Measurements from ENCODE around the gene ATP5PD. TPM values are rescaled to one million over a fixed set of nuclear protein-coding genes. Genes with fewer than 3 reads are reported as not detected.
A peak's percentile ranks its signal among the peaks of the same experiment; 100 is the strongest.

The ATP5PD gene
- total and polyA plus RNA-seq, 2 of the 13 experiments (the other 11 are each of a cell fraction or from before 2014, with no cell fraction given): 158 to 428 TPM

DNA sequence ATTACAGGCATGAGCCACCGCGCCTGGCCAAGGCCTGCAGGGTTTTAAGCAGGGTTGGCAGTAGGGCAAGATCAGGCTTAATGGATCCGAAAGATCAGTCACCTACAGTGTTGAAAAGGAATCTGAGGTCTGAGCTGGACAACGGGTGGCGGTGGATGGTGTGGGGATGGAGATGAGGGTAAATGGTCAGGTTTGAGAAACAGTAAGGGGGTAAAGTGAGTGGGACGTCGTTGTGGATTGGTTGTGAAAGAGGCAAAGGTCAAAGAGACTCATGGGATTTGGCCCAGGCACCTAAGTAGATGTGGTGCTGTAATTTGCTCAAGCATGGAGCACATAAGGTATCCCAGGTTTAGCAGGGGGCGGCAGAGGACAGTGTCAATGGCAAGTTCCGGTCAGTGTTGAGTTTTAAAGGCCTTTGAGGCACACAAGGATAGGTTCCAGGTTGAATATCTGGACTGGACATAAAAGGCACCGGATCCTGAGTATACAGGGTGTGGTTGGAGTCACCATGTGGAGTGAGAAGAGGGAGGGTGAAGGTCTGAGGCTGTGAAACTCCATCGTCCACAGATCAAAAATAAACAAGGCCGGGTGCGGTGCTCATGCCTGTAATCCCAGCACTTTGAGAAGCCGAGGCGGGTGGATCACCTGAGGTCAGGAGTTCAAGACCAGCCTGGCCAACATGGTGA is 39.9 kb upstream of the ATP5PD start (continued):
- TF ChIP-seq, protein P1, sequence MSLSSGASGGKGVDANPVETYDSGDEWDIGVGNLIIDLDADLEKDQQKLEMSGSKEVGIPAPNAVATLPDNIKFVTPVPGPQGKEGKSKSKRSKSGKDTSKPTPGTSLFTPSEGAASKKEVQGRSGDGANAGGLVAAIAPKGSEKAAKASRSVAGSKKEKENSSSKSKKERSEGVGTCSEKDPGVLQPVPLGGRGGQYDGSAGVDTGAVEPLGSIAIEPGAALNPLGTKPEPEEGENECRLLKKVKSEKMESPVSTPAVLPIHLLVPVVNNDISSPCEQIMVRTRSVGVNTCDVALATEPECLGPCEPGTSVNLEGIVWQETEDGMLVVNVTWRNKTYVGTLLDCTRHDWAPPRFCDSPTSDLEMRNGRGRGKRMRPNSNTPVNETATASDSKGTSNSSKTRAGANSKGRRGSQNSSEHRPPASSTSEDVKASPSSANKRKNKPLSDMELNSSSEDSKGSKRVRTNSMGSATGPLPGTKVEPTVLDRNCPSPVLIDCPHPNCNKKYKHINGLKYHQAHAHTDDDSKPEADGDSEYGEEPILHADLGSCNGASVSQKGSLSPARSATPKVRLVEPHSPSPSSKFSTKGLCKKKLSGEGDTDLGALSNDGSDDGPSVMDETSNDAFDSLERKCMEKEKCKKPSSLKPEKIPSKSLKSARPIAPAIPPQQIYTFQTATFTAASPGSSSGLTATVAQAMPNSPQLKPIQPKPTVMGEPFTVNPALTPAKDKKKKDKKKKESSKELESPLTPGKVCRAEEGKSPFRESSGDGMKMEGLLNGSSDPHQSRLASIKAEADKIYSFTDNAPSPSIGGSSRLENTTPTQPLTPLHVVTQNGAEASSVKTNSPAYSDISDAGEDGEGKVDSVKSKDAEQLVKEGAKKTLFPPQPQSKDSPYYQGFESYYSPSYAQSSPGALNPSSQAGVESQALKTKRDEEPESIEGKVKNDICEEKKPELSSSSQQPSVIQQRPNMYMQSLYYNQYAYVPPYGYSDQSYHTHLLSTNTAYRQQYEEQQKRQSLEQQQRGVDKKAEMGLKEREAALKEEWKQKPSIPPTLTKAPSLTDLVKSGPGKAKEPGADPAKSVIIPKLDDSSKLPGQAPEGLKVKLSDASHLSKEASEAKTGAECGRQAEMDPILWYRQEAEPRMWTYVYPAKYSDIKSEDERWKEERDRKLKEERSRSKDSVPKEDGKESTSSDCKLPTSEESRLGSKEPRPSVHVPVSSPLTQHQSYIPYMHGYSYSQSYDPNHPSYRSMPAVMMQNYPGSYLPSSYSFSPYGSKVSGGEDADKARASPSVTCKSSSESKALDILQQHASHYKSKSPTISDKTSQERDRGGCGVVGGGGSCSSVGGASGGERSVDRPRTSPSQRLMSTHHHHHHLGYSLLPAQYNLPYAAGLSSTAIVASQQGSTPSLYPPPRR (CRISPR knock-in tag; IDR thresholded peaks at IDR 0.05; ENCODE audit: borderline replicate concordance): peak; percentile 70; the same call in 1 of the 2 replicates
- 0 out of 2 replicates have a peak, but pooled peaks have one; percentile 23 for TF ChIP-seq JUNB (CRISPR knock-in tag; IDR thresholded peaks at IDR 0.05; ENCODE audit: borderline replicate concordance)
- TF ChIP-seq ZSCAN21 (CRISPR knock-in tag; IDR thresholded peaks at IDR 0.05; ENCODE audit: borderline replicate concordance): peak; percentile 61; the same call in 1 of the 2 replicates
- TF ChIP-seq ATF7-NPFF (CRISPR knock-in tag; IDR thresholded peaks at IDR 0.05; ENCODE audit: low read depth): 0 out of 2 replicates have a peak, but pooled peaks have one; percentile 56
- TF ChIP-seq ZNF331 (CRISPR knock-in tag; IDR thresholded peaks at IDR 0.05): no peak
- TF ChIP-seq ZNF567 (CRISPR knock-in tag; IDR thresholded peaks at IDR 0.05; ENCODE audit: borderline replicate concordance): peak; percentile 29; the same call in 1 of the 2 replicates
- no peak; the same call in 1 of the 2 replicates for TF ChIP-seq SRY (CRISPR knock-in tag; IDR thresholded peaks at IDR 0.05)
- peak; percentile 73 for TF ChIP-seq NR2C2 (CRISPR knock-in tag; IDR thresholded peaks at IDR 0.05; ENCODE audit: borderline replicate concordance)
- TF ChIP-seq MLLT10 (CRISPR knock-in tag; IDR thresholded peaks at IDR 0.05): no peak
- TF ChIP-seq IRX3 (CRISPR knock-in tag; IDR thresholded peaks at IDR 0.05; ENCODE audit: borderline replicate concordance, low read depth): no peak
- TF ChIP-seq SRF (IDR thresholded peaks at IDR 0.05; ENCODE audit: low read depth, low read length): peak; percentile 56; the same call in 1 of the 2 replicates
- peak; percentile 39; the same call in 1 of the 2 replicates for TF ChIP-seq NR2F2 (IDR thresholded peaks at IDR 0.05; ENCODE audit: borderline replicate concordance, low read depth)
- TF ChIP-seq, protein P2, sequence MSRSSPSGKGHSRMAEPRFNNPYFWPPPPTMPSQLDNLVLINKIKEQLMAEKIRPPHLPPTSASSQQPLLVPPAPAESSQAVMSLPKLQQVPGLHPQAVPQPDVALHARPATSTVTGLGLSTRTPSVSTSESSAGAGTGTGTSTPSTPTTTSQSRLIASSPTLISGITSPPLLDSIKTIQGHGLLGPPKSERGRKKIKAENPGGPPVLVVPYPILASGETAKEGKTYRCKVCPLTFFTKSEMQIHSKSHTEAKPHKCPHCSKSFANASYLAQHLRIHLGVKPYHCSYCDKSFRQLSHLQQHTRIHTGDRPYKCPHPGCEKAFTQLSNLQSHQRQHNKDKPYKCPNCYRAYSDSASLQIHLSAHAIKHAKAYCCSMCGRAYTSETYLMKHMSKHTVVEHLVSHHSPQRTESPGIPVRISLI (CRISPR knock-in tag; IDR thresholded peaks at IDR 0.05; ENCODE audit: borderline replicate concordance): no peak; the same call in 1 of the 2 replicates
- TF ChIP-seq NR2F1 (CRISPR knock-in tag; IDR thresholded peaks at IDR 0.05): peak; percentile 46 to 48; a peak in 2 of 4 replicates
- 0 out of 2 replicates have a peak, but pooled peaks have one; percentile 17 for TF ChIP-seq SMAD3 (CRISPR knock-in tag; IDR thresholded peaks at IDR 0.05)
- TF ChIP-seq, protein P3, sequence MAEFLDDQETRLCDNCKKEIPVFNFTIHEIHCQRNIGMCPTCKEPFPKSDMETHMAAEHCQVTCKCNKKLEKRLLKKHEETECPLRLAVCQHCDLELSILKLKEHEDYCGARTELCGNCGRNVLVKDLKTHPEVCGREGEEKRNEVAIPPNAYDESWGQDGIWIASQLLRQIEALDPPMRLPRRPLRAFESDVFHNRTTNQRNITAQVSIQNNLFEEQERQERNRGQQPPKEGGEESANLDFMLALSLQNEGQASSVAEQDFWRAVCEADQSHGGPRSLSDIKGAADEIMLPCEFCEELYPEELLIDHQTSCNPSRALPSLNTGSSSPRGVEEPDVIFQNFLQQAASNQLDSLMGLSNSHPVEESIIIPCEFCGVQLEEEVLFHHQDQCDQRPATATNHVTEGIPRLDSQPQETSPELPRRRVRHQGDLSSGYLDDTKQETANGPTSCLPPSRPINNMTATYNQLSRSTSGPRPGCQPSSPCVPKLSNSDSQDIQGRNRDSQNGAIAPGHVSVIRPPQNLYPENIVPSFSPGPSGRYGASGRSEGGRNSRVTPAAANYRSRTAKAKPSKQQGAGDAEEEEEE (CRISPR knock-in tag; IDR thresholded peaks at IDR 0.05; ENCODE audit: borderline replicate concordance): peak; percentile 40; the same call in 1 of the 2 replicates
- TF ChIP-seq, protein P4, sequence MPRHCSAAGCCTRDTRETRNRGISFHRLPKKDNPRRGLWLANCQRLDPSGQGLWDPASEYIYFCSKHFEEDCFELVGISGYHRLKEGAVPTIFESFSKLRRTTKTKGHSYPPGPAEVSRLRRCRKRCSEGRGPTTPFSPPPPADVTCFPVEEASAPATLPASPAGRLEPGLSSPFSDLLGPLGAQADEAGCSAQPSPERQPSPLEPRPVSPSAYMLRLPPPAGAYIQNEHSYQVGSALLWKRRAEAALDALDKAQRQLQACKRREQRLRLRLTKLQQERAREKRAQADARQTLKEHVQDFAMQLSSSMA (CRISPR knock-in tag; IDR thresholded peaks at IDR 0.05): 0 out of 2 replicates have a peak, but pooled peaks have one; percentile 15
- TF ChIP-seq MAFF (IDR thresholded peaks at IDR 0.05; ENCODE audit: low read depth, low read length): no peak
- TF ChIP-seq, protein P5, sequence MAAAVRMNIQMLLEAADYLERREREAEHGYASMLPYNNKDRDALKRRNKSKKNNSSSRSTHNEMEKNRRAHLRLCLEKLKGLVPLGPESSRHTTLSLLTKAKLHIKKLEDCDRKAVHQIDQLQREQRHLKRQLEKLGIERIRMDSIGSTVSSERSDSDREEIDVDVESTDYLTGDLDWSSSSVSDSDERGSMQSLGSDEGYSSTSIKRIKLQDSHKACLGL (CRISPR knock-in tag; IDR thresholded peaks at IDR 0.05): peak; percentile 51; the same call in 1 of the 2 replicates
